ENCODE data around the gene ALX4. TPM values are rescaled to one million over a fixed set of nuclear protein-coding genes. Genes with fewer than 3 reads are reported as not detected.

ALX4 gene
- total RNA-seq, 4 donors from 2014 or later, result 0.09 to 0.32 (median 0.13) TPM; not detected in 1

DNA sequence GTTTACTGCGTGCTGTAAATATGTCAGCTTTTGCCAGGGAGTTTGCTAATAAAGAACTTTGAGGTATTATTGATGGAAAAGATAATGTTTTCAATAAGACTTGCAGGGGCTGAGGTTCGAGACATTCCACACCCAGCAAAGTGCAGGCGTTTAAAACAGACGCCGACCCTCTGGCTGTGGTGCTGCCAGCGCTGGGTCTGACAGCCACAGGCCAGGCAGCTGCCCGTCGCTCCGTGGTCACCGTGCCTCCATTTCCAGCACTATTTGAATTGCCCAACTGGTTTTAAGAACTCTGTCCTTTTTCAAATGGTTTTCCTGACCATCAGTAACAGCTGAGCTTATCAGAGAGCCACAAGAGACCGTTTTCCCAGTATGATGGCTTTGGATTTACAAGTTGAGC is 28.1 kb upstream of the ALX4 start:
- TF ChIP-seq, protein P1, sequence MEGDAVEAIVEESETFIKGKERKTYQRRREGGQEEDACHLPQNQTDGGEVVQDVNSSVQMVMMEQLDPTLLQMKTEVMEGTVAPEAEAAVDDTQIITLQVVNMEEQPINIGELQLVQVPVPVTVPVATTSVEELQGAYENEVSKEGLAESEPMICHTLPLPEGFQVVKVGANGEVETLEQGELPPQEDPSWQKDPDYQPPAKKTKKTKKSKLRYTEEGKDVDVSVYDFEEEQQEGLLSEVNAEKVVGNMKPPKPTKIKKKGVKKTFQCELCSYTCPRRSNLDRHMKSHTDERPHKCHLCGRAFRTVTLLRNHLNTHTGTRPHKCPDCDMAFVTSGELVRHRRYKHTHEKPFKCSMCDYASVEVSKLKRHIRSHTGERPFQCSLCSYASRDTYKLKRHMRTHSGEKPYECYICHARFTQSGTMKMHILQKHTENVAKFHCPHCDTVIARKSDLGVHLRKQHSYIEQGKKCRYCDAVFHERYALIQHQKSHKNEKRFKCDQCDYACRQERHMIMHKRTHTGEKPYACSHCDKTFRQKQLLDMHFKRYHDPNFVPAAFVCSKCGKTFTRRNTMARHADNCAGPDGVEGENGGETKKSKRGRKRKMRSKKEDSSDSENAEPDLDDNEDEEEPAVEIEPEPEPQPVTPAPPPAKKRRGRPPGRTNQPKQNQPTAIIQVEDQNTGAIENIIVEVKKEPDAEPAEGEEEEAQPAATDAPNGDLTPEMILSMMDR (IDR thresholded peaks at IDR 0.05), result no peak
- ATAC-seq (ENCODE audit: low FRiP score) (no peak), DNase-seq (ENCODE audit: low spot score) (no peak)

DNA sequence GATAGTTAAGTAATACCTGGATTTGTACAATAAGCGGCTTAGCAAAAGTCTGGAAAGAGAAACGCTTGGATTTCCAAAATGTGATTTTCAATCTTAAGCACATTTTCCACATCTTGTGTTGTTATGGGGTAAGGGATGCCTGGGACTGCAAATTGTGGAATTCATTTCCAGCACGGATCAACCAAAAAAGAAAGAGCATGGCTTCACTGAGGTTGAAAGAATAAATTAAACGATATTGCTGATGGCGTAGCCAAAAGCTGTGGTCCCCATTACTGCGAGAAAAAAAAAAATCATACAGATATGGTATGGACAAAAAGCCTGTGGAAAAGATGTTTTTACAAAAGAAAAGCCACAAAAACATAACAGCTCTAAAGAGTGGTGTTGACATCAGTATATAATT is 26.0 kb upstream of the ALX4 start:
- ATAC-seq (ENCODE audit: low FRiP score) (no peak), DNase-seq (ENCODE audit: low spot score) (no peak)
- TF ChIP-seq, protein P1 (IDR thresholded peaks at IDR 0.05), result no peak

DNA sequence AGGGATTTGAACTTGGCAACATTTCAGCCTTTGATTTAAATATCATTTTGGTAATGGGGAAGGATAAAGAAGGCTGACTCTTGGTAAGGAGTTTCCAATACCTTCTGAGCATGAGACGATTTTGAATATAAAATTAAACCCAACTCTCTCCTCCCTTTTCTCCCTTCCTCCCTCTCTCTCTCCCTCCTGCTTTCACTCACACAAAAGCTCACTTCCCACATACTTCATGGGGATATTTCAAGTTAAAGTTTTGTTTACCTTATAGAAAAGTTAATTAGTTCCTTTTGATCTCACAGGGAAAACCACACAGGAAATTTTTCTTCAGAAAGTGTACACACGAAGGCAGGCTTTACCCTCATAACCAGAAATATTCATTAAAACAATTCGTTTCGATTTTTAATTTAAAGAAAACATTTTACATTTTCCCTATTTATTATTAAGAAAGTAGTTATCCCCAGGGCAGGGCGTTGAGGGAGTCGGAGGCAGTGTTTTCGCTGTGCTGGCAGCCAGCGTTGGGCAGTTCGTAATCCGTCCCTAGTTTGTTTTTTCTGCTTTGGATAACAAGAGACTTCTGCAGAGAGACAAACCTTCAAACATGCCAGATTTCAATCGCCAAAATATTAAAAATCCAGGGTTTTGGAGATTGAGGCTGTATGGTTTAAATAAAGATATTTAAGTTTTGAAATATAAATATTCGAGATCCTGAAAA is 25.3 kb upstream of the ALX4 start:
- ATAC-seq (ENCODE audit: low FRiP score), result no peak

DNA sequence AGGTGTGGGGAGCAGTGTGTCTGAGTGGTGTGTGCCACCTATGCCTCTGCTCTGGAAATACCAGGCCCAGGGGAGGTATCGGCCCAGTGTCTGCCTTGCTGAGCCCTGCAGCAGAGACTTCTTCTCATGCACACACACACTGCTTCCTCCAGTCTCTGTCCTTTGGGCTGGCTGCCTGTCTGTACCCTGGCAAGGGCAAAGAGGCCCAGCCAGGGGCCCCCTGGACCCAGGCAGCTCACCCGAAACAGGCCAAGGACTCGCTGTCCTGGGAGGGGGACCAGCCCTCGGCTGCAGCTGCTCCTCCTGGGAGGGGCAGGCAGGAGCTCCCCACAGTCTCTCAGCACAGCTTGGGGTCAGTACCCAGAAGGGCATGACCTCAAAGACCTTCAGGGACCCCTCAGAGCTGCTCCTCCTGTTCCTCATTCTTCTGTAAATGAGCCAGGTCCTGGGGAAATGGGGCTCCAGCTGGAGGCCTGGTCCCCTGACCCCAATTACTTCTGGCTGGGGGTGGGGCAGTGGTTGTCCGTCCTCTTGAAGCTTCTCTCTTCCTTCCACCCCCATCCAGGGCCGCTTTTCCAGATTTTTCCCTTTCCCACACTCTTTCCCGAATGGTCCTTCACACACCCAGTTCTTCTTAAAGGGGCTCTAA is 24.5 kb upstream of the ALX4 start:
- DNase-seq (ENCODE audit: low spot score), result no peak
- TF ChIP-seq, protein P1 (IDR thresholded peaks at IDR 0.05), result no peak
- ATAC-seq (ENCODE audit: low FRiP score), result no peak

More for the DNA sequence above, 25.3 kb upstream of the ALX4 start:
- TF ChIP-seq, protein P1 (IDR thresholded peaks at IDR 0.05), result no peak
- DNase-seq (ENCODE audit: low spot score), result no peak

DNA sequence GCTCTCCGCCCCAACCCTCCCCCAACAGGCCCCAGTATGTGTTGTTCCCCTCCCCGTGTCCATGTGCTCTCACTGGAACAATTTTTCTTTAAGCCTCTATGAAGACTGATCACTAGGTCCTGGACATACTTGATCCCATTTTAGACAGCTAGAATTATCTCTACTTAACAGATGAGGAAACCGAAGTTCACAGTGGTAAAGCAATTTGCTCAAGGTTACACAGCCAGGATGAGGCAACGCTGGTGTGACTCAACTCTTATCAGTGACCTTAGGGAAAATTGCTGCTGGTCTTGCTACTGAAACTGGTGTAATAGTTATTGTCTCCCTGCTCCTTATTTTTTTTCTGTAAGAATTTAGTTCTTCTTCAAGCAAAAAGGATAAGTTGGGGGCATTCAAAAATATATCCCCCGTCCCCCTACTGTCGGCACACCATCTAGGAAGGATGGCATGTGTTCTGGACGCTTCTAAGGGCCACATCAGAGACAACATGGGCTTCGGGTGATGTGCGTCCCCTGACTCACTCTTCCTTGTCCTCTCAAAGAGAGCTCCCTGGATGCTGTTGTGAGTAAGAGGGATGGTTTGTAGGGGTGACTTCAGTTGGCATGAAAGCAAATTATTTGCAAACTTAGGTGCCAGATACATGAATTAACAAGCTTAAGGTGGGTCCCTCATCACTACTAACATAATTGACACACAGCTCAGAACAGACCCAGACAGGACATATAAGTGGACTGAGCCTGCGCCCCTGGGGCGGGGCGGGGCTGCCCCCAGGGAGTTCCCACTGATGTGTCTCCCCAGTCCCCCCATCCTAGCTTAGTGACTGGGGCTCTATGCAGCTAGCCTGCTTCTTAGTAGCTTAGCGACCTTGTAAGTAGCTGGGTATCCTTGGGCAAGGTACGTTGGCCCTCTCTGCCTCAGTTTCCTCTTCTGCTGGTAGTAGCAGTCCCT is 23.6 kb upstream of the ALX4 start:
- no peak for ATAC-seq (ENCODE audit: low FRiP score)
- no peak for DNase-seq (ENCODE audit: low spot score)
- TF ChIP-seq, protein P1 (IDR thresholded peaks at IDR 0.05), result no peak

DNA sequence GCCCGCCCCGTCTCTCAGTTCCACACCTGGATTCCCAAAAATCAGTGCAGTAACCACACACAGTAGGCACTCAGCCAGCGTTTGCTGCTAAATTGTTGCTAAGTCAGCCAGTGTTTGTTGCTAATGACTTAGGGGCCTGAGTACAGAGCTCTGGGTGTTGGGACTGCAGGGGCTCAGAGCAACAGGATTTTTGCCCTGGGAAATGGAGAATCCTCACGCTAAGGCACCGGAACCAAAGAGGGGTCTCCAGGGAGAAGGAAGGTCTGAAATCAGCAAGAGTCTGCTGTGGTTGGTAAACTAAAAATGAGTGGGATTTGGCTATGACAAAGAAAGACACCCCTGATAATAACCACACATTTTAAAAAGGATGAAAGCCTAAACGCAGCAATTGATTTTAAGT is 22.7 kb upstream of the ALX4 start:
- TF ChIP-seq, protein P1 (IDR thresholded peaks at IDR 0.05), result no peak
- no peak for ATAC-seq (ENCODE audit: low FRiP score)
- no peak for DNase-seq (ENCODE audit: low spot score)
